OCI-LY3 (cell line): ENCODE data around the gene DIPK1B.
"Not testable (repeated sequence)": the region's sequence is repeated elsewhere in the genome, so short reads cannot be mapped to it uniquely, and the experiment has no call there.

ENCODE experiments used
- H2AFZ ChIP-seq: fragments of 200-600, 300-600 bp; shearing (Covaris generic); 2 replicates; pipeline ENCODE4 v1.6.0; 2014; ENCODE audit warnings: antibody characterized with exemption, low read depth, low read length
- H3K27ac ChIP-seq: fragments of 200-600, 300-600 bp; sonication (generic); 2 replicates; pipeline ENCODE4 v1.5.1; 2014; ENCODE audit warnings: mild to moderate bottlenecking, low read length, moderate library complexity, mixed read lengths
- H3K27me3 ChIP-seq: fragments of 200-600, 300-600 bp; sonication (generic); 2 replicates; pipeline ENCODE4 v1.6.1; 2014; ENCODE audit warnings: low read depth, low read length, mixed read lengths
- H3K36me3 ChIP-seq: fragments of 200-600, 300-600 bp; sonication (generic); replicated peaks from 2 replicates; pipeline ENCODE3; 2014; ENCODE audit warnings: low read depth, low read length, mixed read lengths
- H3K4me1 ChIP-seq: fragments of 300-600, 200-600 bp; sonication (generic); 2 replicates; pipeline ENCODE4 v1.6.1; 2014; ENCODE audit warnings: low read length, mixed read lengths
- H3K4me2 ChIP-seq: fragments of 200-600, 300-600 bp; sonication (generic); 2 replicates; pipeline ENCODE4 v1.6.1; 2014; ENCODE audit warnings: low read length, mixed read lengths
- H3K4me3 ChIP-seq: fragments of 300-600, 200-600 bp; sonication (generic); 2 replicates; pipeline ENCODE4 v1.5.1; 2014; ENCODE audit warnings: antibody characterized with exemption, mild to moderate bottlenecking, low read length, moderate library complexity
- H3K79me2 ChIP-seq: fragments of 300-600, 200-600 bp; shearing (Covaris generic); 2 replicates; pipeline ENCODE4 v1.6.1; 2014; ENCODE audit warnings: mild to moderate bottlenecking, low read length, mixed read lengths
- H3K9ac ChIP-seq: fragments of 300-600, 200-600 bp; shearing (Covaris generic); 2 replicates; pipeline ENCODE4 v1.6.0; 2014; ENCODE audit warnings: mild to moderate bottlenecking, low read length, moderate library complexity
- H3K9me3 ChIP-seq: fragments of 200-600, 300-600 bp; shearing (Covaris generic); 2 replicates; pipeline ENCODE4 v1.6.1; 2014; ENCODE audit warnings: low read length, mixed read lengths; ENCODE audit not compliant: insufficient read depth
- H4K20me1 ChIP-seq: fragments of 200-600, 300-600 bp; sonication (generic); 2 replicates; pipeline ENCODE4 v1.6.1; 2016; ENCODE audit warnings: low read length, mixed read lengths; ENCODE audit not compliant: insufficient read depth
- EZH2phosphoT487 ChIP-seq: fragments of 200-600 bp; shearing (Covaris generic); IDR thresholded peaks from 2 replicates; pipeline ENCODE4 v1.6.1; 2018; ENCODE audit warnings: antibody characterized with exemption, mixed run types, low read depth
- TF ChIP-seq, protein P1 (sequence below): fragments of 200-600, 300-600 bp; sonication (generic); IDR thresholded peaks from 2 replicates; pipeline ENCODE4 v1.5.1; 2014; ENCODE audit warnings: antibody characterized with exemption, low read length, low read depth

DIPK1B gene

DNA sequence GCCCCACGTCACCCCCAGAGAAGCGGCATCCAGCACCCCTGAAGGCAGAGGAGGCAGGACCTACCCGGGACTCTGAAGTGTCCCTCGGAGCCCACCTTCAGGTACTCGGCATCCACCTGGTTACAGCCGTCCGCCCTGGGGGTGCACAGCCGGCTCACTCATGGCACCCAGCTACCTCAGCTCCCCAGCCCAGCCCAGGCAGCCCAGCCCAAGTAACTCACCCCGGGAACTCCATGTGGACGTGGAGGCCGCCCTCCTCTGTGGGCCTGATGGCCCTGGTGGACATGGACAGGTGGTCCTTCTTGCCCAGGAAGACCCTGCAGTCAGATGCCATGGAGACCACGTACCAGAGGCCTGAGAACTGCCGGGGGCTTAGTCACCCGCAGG, 51.3 kb downstream of the DIPK1B start:
- Histone ChIP-seq H2AFZ (no peak overlapping the region), H3K4me3 (no peak overlapping the region), H3K9me3 (no peaks in the 10 kb centered on the region), H3K4me2 (no peak overlapping the region), H3K4me1 (peaks cover 25% of the 10 kb centered on the region), H4K20me1 (no peaks in the 10 kb centered on the region), H3K36me3 (no peaks in the 10 kb centered on the region), H3K9ac (no peak overlapping the region), H3K27ac (no peak overlapping the region), H3K79me2 (no peaks in the 10 kb centered on the region), H3K27me3 (peaks cover 16% of the 10 kb centered on the region)
- TF ChIP-seq EZH2phosphoT487: no peak
- TF ChIP-seq, protein P1, sequence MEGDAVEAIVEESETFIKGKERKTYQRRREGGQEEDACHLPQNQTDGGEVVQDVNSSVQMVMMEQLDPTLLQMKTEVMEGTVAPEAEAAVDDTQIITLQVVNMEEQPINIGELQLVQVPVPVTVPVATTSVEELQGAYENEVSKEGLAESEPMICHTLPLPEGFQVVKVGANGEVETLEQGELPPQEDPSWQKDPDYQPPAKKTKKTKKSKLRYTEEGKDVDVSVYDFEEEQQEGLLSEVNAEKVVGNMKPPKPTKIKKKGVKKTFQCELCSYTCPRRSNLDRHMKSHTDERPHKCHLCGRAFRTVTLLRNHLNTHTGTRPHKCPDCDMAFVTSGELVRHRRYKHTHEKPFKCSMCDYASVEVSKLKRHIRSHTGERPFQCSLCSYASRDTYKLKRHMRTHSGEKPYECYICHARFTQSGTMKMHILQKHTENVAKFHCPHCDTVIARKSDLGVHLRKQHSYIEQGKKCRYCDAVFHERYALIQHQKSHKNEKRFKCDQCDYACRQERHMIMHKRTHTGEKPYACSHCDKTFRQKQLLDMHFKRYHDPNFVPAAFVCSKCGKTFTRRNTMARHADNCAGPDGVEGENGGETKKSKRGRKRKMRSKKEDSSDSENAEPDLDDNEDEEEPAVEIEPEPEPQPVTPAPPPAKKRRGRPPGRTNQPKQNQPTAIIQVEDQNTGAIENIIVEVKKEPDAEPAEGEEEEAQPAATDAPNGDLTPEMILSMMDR: no peak

DNA sequence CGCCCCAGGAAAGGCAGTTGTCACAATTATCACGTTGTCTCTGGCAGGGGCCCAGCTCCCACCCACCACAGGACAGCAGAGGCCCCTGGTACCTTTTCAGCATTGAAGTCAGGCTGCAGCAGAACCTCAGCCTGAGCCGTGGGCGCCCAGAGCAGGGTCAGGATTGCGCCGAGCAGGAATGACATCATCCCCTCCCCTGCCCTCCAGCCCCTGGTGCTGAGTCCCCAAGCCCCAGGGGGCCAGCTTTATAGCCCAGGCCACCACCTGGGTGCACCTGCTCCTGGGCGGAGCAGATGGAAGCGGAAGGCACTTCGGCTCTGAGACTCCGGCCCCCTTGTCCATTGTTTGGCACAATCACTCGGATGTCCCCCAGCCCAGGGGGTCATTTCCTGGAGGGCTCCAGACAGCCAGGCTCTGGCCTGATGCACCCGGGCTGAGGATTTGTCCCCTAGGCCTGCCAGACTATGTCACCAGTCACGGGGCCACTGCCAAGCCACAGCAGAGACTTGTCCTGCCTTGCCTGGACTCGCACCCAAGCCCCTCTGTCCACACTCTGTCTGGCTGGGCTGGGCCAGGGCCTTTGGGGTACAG, 52.0 kb downstream of the DIPK1B start, which contains the start of gene LCN15:
Gene LCN15, minus strand, starts transcription at position 218 of the 591 bp plus-strand sequence. Its CDS starts 30 bp downstream, at position 188.
- Histone ChIP-seq H3K4me1 (peaks cover 25% of the 10 kb centered on the region), H3K36me3 (no peaks in the 10 kb centered on the region), H3K27me3 (peaks cover 16% of the 10 kb centered on the region), H3K9ac (no peak within 1 kb of the TSS), H4K20me1 (no peaks in the 10 kb centered on the region), H3K79me2 (no peaks in the 10 kb centered on the region), H2AFZ (no peak within 1 kb of the TSS), H3K4me3 (peak within 1 kb of the TSS; percentile 68; the same call in 1 of the 2 replicates), H3K9me3 (no peaks in the 10 kb centered on the region), H3K4me2 (peak within 1 kb of the TSS; percentile 72), H3K27ac (no peak within 1 kb of the TSS)
- TF ChIP-seq, protein P1: no peak
- TF ChIP-seq EZH2phosphoT487: no peak

DNA sequence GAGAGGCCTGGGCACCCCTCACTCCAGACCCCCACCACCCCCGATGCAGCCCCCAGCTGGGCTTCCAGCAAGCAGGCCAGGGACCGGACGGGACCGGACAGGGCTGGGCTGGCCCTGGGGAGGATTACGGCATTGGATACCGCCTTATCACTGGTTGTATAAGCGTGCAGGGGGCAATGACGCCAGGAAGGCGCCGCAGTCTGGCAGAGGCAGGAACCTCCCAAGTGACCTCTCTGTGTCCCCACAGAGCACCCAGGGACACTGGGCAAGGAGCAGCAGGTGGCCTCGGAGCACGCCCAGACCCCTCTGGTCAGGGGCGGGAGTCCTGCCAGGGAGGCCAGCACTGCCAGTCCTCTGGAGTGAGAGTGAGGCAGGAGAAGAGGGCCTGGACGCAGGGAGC, 52.7 kb downstream of the DIPK1B start:
- Histone ChIP-seq H3K27ac (no peak overlapping the region), H3K4me2 (peak overlapping the region; percentile 72; the same call in 1 of the 2 replicates), H3K9ac (no peak overlapping the region), H3K4me1 (peaks cover 25% of the 10 kb centered on the region), H3K36me3 (no peaks in the 10 kb centered on the region), H3K27me3 (peaks cover 16% of the 10 kb centered on the region), H3K4me3 (no peak overlapping the region), H2AFZ (no peak overlapping the region), H3K9me3 (no peaks in the 10 kb centered on the region), H3K79me2 (no peaks in the 10 kb centered on the region), H4K20me1 (no peaks in the 10 kb centered on the region)
- TF ChIP-seq EZH2phosphoT487: no peak
- TF ChIP-seq, protein P1: no peak

DNA sequence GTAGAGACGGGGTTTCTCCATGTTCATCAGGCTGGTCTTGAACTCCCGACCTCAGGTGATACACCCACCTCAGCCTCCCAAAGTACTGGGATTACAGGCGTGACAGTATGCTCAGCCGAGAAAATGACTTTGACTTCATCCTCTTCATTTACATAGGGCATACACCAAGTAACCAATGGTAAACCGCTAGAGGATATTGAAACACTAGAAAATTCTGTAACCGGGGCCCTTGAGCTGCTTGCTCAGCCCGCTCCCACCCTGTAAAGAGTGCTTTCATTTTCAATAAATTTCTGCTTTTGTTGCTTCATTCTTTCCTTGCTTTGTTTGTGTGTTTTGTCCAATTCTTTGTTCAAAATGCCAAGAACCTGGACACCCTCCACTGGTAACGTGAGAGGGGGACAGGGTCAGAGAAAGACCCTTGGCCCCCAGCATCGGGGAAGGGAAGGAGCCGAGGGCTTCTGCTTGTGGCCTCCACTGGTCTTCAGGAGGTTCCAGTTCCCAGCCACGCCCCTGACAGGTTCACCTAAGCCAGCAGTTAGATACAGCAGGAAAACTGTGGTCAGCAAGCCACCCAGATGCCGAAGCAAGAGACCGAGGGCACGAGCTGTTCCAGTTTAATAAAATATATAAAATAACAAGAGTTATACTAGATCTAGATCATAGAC, 53.5 kb downstream of the DIPK1B start:
- H3K79me2 ChIP-seq, H4K20me1 ChIP-seq, H3K36me3 ChIP-seq, H3K9ac ChIP-seq, H2AFZ ChIP-seq, H3K9me3 ChIP-seq: not testable (repeated sequence)
- Histone ChIP-seq H3K27me3 (peaks cover 16% of the 10 kb centered on the region), H3K4me3 (peak overlapping the region; percentile 68), H3K27ac (peak overlapping the region; percentile 42; the same call in 1 of the 2 replicates), H3K4me1 (peaks cover 25% of the 10 kb centered on the region), H3K4me2 (peak overlapping the region; percentile 72)
